GM19043 (cell line): Measurements from ENCODE around the gene MMP26.
"Not testable (repeated sequence)": the region's sequence is repeated elsewhere in the genome, so short reads cannot be mapped to it uniquely, and the experiment has no call there.

ENCODE experiments used
- ATAC-seq: cut with Tn5 transposase; IDR thresholded peaks from one replicate; pipeline ENCODE4 v1.9.1; 2021; ENCODE audit warnings: low read depth; ENCODE audit not compliant: unreplicated experiment

Gene MMP26

GRCh38 chr11:4722616-4723534, 18.3 kb downstream of the MMP26 start:
- ATAC-seq = not testable (repeated sequence)

GRCh38 chr11:4727171-4727570, 22.6 kb downstream of the MMP26 start:
- ATAC-seq = no peak

GRCh38 chr11:4740735-4741134, 36.2 kb downstream of the MMP26 start:
- ATAC-seq = no peak

- no peak for ATAC-seq
These were observed 43.9 kb downstream of the MMP26 start for GRCh38 chr11:4748438-4748837.

GRCh38 chr11:4751201-4751600, 46.6 kb downstream of the MMP26 start:
- no peak for ATAC-seq
